OCI-LY7 (cell line): Measurements from ENCODE around the gene ZNF622. TPM values are rescaled to one million over a fixed set of nuclear protein-coding genes. Genes with fewer than 3 reads are reported as not detected.

Source experiments
- BruUV-seq: library from RNA; stranded (reverse); fragments of 400-500 nt; replicated peaks from 2 replicates; lab custom pipeline; 2021; lab: Mats Ljungman, UMichigan
- CTCF ChIA-PET: fragments of 300-600 bp; sonication (Branson Sonifier 250); formaldehyde crosslinking; loops from one replicate; lab custom pipeline; 2022; ENCODE audit warnings: antibody characterized with exemption; ENCODE audit not compliant: unreplicated experiment; lab: Charles Lee
- POLR2A ChIA-PET: fragments of 300-600 bp; sonication (Branson Sonifier 250); formaldehyde crosslinking; loops from one replicate; lab custom pipeline; 2022; ENCODE audit warnings: antibody characterized with exemption; lab: Charles Lee
- DNase-seq: peaks from one replicate; pipeline ENCODE4 v3.0.0-alpha.2; 2015; ENCODE audit warnings: low spot score
- H2AFZ ChIP-seq: fragments of 200-600 bp; sonication (generic), shearing (Covaris generic); 2 replicates; pipeline ENCODE4 v1.6.1; 2014; ENCODE audit warnings: mild to moderate bottlenecking, antibody characterized with exemption, low read length, moderate library complexity
- H3K27ac ChIP-seq: fragments of 200-600 bp; sonication (generic); 2 replicates; pipeline ENCODE4 v1.5.1; 2014; ENCODE audit warnings: mixed run types, low read depth, mild to moderate bottlenecking, moderate library complexity, low read length, inconsistent platforms; ENCODE audit not compliant: poor library complexity, severe bottlenecking
- H3K36me3 ChIP-seq: fragments of 200-600 bp; sonication (generic); 2 replicates; pipeline ENCODE4 v1.6.1; 2014; ENCODE audit warnings: mild to moderate bottlenecking, antibody characterized with exemption, low read length, moderate library complexity, mixed read lengths; ENCODE audit not compliant: insufficient read depth
- H3K4me1 ChIP-seq: fragments of 200-600 bp; sonication (generic); 2 replicates; pipeline ENCODE4 v1.5.1; 2014; ENCODE audit warnings: mild to moderate bottlenecking, low read length; ENCODE audit not compliant: insufficient read depth, poor library complexity, severe bottlenecking
- H3K4me2 ChIP-seq: fragments of 200-600 bp; sonication (generic); 2 replicates; pipeline ENCODE4 v1.6.1; 2014; ENCODE audit warnings: mild to moderate bottlenecking, low read length
- H3K4me3 ChIP-seq: fragments of 200-600 bp; sonication (generic); 2 replicates; pipeline ENCODE4 v1.5.1; 2014; ENCODE audit warnings: mild to moderate bottlenecking, low read depth, low read length; ENCODE audit not compliant: poor library complexity, severe bottlenecking
- H3K79me2 ChIP-seq: fragments of 200-600 bp; sonication (generic); 2 replicates; pipeline ENCODE4 v1.6.1; 2016; ENCODE audit warnings: low read depth, mild to moderate bottlenecking, low read length, moderate library complexity, mixed read lengths; ENCODE audit not compliant: insufficient read depth
- H3K9me2 ChIP-seq: fragments of 200-600 bp; sonication (generic); 2 replicates; pipeline ENCODE4 v1.6.1; 2016; ENCODE audit warnings: mild to moderate bottlenecking, low read length, mixed read lengths; ENCODE audit not compliant: insufficient read depth
- H3K9me3 ChIP-seq: fragments of 200-600 bp; sonication (generic); 2 replicates; pipeline ENCODE4 v1.6.1; 2014; ENCODE audit warnings: mild to moderate bottlenecking, mixed run types, low read length, mixed read lengths
- H4K20me1 ChIP-seq: fragments of 200-600 bp; sonication (generic); 2 replicates; pipeline ENCODE4 v1.6.1; 2014; ENCODE audit warnings: mild to moderate bottlenecking, antibody characterized with exemption, low read length, moderate library complexity, mixed read lengths; ENCODE audit not compliant: insufficient read depth
- CTCF ChIP-seq: fragments of 200-600 bp; sonication (generic); conservative IDR thresholded peaks from 2 replicates; pipeline ENCODE4 v1.5.1; 2014; ENCODE audit warnings: mild to moderate bottlenecking, antibody characterized with exemption, low read length, moderate library complexity, mixed read lengths
- EZH2phosphoT487 ChIP-seq: fragments of 200-600 bp; sonication (generic); IDR thresholded peaks from 2 replicates; pipeline ENCODE4 v1.6.1; 2018; ENCODE audit warnings: low read depth, borderline replicate concordance, mild to moderate bottlenecking, mixed run types, antibody characterized with exemption, low read length, moderate library complexity, mixed read lengths
- intact Hi-C: fragments of 100-400 bp; cut with micrococcal nuclease; formaldehyde crosslinking; loops from one replicate; pipeline ENCODE4 v1.10.0; 2022; ENCODE audit not compliant: unreplicated experiment
- total RNA-seq, 2 experiments: library from RNA; depleted of rRNA in 1 of 2; stranded (reverse); fragments of >200 nt in 1 of 2; shearing (Covaris generic) in 1 of 2; gene quantifications; 2 replicates each; pipeline ENCODE4 v1.2.3, GENCODE V29; 2014 to 2022

Gene ZNF622
- total RNA-seq, 2 experiments from 2014 or later, result 25.7 to 32.9 TPM

- H3K4me2 ChIP-seq, result no peak overlapping the region
- no peaks in the 10 kb centered on the region for H3K9me3 ChIP-seq
- no peak overlapping the region for H2AFZ ChIP-seq
- H3K4me1 ChIP-seq, result no peaks in the 10 kb centered on the region
- H4K20me1 ChIP-seq, result peaks cover 12% of the 10 kb centered on the region; the same call in 1 of the 2 replicates
- peaks cover 97% of the 10 kb centered on the region for H3K36me3 ChIP-seq
- POLR2A ChIA-PET, result interaction anchor here (1.0 to 1.8 kb wide), 2 partner anchors 9 to 12 kb away, joined by 3 to 5 read pairs; no protein-coding TSS in a partner anchor
- H3K79me2 ChIP-seq, result peaks cover 31% of the 10 kb centered on the region; the same call in 1 of the 2 replicates
- BruUV-seq, result no TSS peak
- H3K9me2 ChIP-seq, result no peaks in the 10 kb centered on the region
- no peak overlapping the region for H3K4me3 ChIP-seq
- intact Hi-C loops, result loop anchor here (1.0 kb wide), 1 partner anchor 296 kb away; no protein-coding TSS in a partner anchor
- DNase-seq, result peak; percentile 74
- no peak overlapping the region for H3K27ac ChIP-seq
- CTCF ChIA-PET, result interaction anchor here (0.6 to 0.9 kb wide), 2 partner anchors 13 to 296 kb away, joined by 3 read pairs; no protein-coding TSS in a partner anchor
- TF ChIP-seq EZH2phosphoT487, result no peak
- peak; percentile 90 for TF ChIP-seq CTCF
Measured at GRCh38 chr5:16456103-16456832, 9.3 kb downstream of the ZNF622 start.

DNA sequence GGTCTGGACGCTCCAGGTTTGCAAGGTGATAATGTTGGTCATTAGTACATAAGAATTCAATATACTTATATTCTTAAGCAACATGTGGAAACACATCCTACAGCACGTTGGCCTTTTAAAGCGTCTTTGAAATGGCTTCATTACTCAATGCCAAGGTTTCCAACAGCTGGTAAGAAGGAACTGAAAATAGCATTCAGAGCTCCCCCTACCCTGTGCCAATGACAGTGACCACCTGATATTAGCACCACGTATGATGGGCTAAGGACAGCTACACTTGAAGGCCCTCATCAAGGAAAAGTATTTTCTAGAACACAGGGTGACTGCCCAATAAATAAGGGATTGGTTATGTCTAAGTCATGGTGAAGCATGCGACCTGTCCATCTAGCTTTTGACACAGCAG is 9.9 kb downstream of the ZNF622 start:
- TF ChIP-seq CTCF, result no peak
- TF ChIP-seq EZH2phosphoT487, result no peak
- no peak for DNase-seq
- Histone ChIP-seq H4K20me1 (peaks cover 12% of the 10 kb centered on the region; the same call in 1 of the 2 replicates), H3K4me3 (no peak overlapping the region), H3K79me2 (peaks cover 30% of the 10 kb centered on the region; the same call in 1 of the 2 replicates), H3K4me1 (no peaks in the 10 kb centered on the region), H2AFZ (no peak overlapping the region), H3K4me2 (no peak overlapping the region), H3K27ac (no peak overlapping the region), H3K9me3 (no peaks in the 10 kb centered on the region), H3K36me3 (peaks cover 97% of the 10 kb centered on the region), H3K9me2 (no peaks in the 10 kb centered on the region)
- no TSS peak for BruUV-seq
- ChIA-PET POLR2A (interaction anchor here (0.6 to 1.8 kb wide), 3 partner anchors 8 to 13 kb away, joined by 3 to 5 read pairs (median 4); no protein-coding TSS in a partner anchor), CTCF (interaction anchor here (0.9 kb wide), 1 partner anchor 295 kb away, joined by 3 read pairs; no protein-coding TSS in a partner anchor)
- intact Hi-C loops, result loop anchor here (1.0 kb wide), 1 partner anchor 295 kb away; no protein-coding TSS in a partner anchor
